HG02759 (cell line): Measurements from ENCODE around the gene GEMIN7.

Source experiments
- ATAC-seq: cut with Tn5 transposase; IDR thresholded peaks from one replicate; pipeline ENCODE4 v1.9.1; 2021; ENCODE audit warnings: mild to moderate bottlenecking, moderate library complexity; ENCODE audit not compliant: unreplicated experiment

Gene GEMIN7

GRCh38 chr19:45125360-45125759 is 46.3 kb downstream of the GEMIN7 start:
- ATAC-seq, result no peak

- no peak for ATAC-seq
Measured at GRCh38 chr19:45125975-45126493, 47.0 kb downstream of the GEMIN7 start.

GRCh38 chr19:45126654-45127053 is 47.6 kb downstream of the GEMIN7 start:
- ATAC-seq, result no peak

GRCh38 chr19:45128146-45128545 is 49.1 kb downstream of the GEMIN7 start:
- ATAC-seq, result no peak

- no peak for ATAC-seq
Measured at GRCh38 chr19:45128806-45129205, 49.7 kb downstream of the GEMIN7 start.

GRCh38 chr19:45130236-45130635 is 51.2 kb downstream of the GEMIN7 start:
- no peak for ATAC-seq

- no peak for ATAC-seq
Measured at GRCh38 chr19:45130888-45131615, 52.0 kb downstream of the GEMIN7 start.

- ATAC-seq, result no peak
Measured at GRCh38 chr19:45133661-45134060, 54.6 kb downstream of the GEMIN7 start.

GRCh38 chr19:45135176-45135885 is 56.3 kb downstream of the GEMIN7 start:
- ATAC-seq, result no peak

- no peak for ATAC-seq
Measured at GRCh38 chr19:45136507-45137178, 57.6 kb downstream of the GEMIN7 start.

GRCh38 chr19:45137179-45137761 is 58.2 kb downstream of the GEMIN7 start:
- ATAC-seq, result peak; percentile 77

- ATAC-seq, result no peak
Measured at GRCh38 chr19:45138303-45138751, 59.3 kb downstream of the GEMIN7 start.

GRCh38 chr19:45139286-45140143 is 60.5 kb downstream of the GEMIN7 start:
- no peak for ATAC-seq

GRCh38 chr19:45140144-45140503 is 61.1 kb downstream of the GEMIN7 start:
- no peak for ATAC-seq

- ATAC-seq, result no peak
Measured at GRCh38 chr19:45140533-45140932, 61.5 kb downstream of the GEMIN7 start.
